Measurements from ENCODE around the gene NSF.

DNA sequence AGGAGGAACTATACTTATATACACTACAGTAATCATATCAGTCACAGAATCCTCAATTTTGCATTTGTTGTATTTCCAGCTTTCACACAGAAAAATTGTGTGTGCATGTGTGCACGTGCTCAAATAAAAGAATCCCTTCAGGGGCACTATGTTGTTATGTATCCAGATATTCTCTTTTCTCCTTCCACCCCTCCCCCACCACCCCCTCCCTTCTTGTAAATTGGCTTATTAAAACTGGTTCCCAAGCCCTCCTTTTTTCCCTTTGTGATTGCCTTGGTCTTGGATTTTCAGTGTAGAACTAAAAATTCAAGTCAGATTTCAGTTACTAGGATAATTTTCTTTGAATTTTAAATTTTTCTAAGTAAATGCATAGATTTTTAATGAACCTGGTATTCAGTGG is 141.7 kb downstream of the NSF start:
- TF ChIP-seq, protein P1, sequence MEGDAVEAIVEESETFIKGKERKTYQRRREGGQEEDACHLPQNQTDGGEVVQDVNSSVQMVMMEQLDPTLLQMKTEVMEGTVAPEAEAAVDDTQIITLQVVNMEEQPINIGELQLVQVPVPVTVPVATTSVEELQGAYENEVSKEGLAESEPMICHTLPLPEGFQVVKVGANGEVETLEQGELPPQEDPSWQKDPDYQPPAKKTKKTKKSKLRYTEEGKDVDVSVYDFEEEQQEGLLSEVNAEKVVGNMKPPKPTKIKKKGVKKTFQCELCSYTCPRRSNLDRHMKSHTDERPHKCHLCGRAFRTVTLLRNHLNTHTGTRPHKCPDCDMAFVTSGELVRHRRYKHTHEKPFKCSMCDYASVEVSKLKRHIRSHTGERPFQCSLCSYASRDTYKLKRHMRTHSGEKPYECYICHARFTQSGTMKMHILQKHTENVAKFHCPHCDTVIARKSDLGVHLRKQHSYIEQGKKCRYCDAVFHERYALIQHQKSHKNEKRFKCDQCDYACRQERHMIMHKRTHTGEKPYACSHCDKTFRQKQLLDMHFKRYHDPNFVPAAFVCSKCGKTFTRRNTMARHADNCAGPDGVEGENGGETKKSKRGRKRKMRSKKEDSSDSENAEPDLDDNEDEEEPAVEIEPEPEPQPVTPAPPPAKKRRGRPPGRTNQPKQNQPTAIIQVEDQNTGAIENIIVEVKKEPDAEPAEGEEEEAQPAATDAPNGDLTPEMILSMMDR (IDR thresholded peaks at IDR 0.05), result no peak
- no peak for TF ChIP-seq POLR2A (IDR thresholded peaks at IDR 0.05)
